SK-N-MC (cell line): ENCODE data around the gene C1QTNF8.

Source experiments
- EZH2 ChIP-seq: fragments of 200-600 bp; sonication (generic); IDR thresholded peaks from one replicate; pipeline ENCODE4 v1.6.1; 2017; ENCODE audit warnings: antibody characterized with exemption
- POLR2AphosphoS5 ChIP-seq: IDR thresholded peaks from 2 replicates; pipeline ENCODE4 v1.6.1; 2012; ENCODE audit warnings: mild to moderate bottlenecking, low read depth, low read length, borderline replicate concordance

GRCh38 chr16:1134776-1135458 is 38.9 kb upstream of the C1QTNF8 start:
- TF ChIP-seq POLR2AphosphoS5 (no peak), EZH2 (no peak)
